ENCODE results near the gene LRG1. TPM values are rescaled to one million over a fixed set of nuclear protein-coding genes. Genes with fewer than 3 reads are reported as not detected.
"Not testable (repeated sequence)": the region's sequence is repeated elsewhere in the genome, so short reads cannot be mapped to it uniquely, and the experiment has no call there.

Gene LRG1
- total and polyA plus RNA-seq, 2 donors: 0.52 to 2.1 TPM

DNA sequence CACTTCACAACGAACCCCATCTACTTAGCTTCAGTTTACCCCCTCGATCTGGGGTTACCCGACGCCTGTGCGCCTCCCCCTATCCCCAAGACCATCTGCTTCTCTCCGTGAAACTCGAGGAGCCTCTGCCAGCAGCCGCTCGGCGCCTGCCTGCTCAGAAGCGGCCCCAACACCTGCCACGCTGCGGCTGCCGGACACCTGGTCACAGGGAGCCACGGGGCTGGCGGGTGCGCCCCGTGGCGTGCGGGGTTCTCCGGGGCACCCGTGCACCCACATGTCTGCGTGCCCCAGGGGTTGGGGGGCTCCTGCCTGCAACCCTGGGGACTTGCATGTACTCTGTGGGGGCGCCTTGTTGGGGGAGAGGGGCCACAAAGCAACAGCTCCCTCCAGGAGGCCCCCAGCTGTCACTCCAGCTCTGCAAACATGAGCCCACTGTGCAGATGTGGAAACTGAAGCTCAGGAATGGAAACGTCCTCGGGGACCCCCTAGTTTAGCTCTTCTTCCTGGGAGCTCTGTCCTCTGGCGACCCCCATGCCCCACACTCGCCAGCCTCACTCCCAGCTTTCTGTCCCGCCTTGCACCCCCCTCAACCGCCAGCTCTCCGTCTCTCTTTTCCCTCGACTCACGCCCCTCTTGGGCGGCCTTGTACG, 26.7 kb upstream of the LRG1 start:
- WGBS: 90% methylated on average over 35 of the region's 35 CpGs
- DNase-seq (ENCODE audit: low read depth in 6 of 9, low spot score in 9 of 9): no peak
- H3K27ac ChIP-seq (ENCODE audit: low read depth in 1 of 2, low read length in 1 of 2): no peak overlapping the region

GRCh38 chr19:4563562-4563961, 23.7 kb upstream of the LRG1 start:
- not testable (repeated sequence) for DNase-seq (ENCODE audit: low read depth in 6 of 9, low spot score in 9 of 9); H3K27ac ChIP-seq (ENCODE audit: low read depth in 1 of 2, low read length in 1 of 2); H3K9me3 ChIP-seq (ENCODE audit: control insufficient read depth in 2 of 2, insufficient read depth in 1 of 2, low read length in 1 of 2); H3K27me3 ChIP-seq (ENCODE audit: control insufficient read depth in 2 of 2, insufficient read depth in 1 of 2, low read length in 1 of 2); H3K4me3 ChIP-seq (ENCODE audit: low read length in 2 of 2); H3K36me3 ChIP-seq (ENCODE audit: control insufficient read depth in 2 of 2, insufficient read depth in 2 of 2, low read length in 1 of 2); H3K4me1 ChIP-seq (ENCODE audit: control insufficient read depth in 2 of 2, insufficient read depth in 2 of 2, low read length in 2 of 2)
- 26% methylated on average over 5 of the region's 5 CpGs for WGBS

More for the DNA sequence above, 26.7 kb upstream of the LRG1 start:
- Histone ChIP-seq H3K27me3 (ENCODE audit: control insufficient read depth in 2 of 2, insufficient read depth in 1 of 2, low read length in 1 of 2) (no peaks in the 10 kb centered on the region), H3K9me3 (ENCODE audit: control insufficient read depth in 2 of 2, insufficient read depth in 1 of 2, low read length in 1 of 2) (no peaks in the 10 kb centered on the region), H3K36me3 (ENCODE audit: control insufficient read depth in 2 of 2, insufficient read depth in 2 of 2, low read length in 1 of 2) (no peaks in the 10 kb centered on the region), H3K4me3 (ENCODE audit: low read length in 2 of 2) (no peak overlapping the region), H3K4me1 (ENCODE audit: control insufficient read depth in 2 of 2, insufficient read depth in 2 of 2, low read length in 2 of 2) (peaks cover 0 to 5% of the 10 kb centered on the region in 2 donors)

- 39% methylated on average over 7 of the region's 7 CpGs for WGBS
- not testable (repeated sequence) for H3K4me3 ChIP-seq (ENCODE audit: low read length in 2 of 2); H3K27me3 ChIP-seq (ENCODE audit: control insufficient read depth in 2 of 2, insufficient read depth in 1 of 2, low read length in 1 of 2); H3K9me3 ChIP-seq (ENCODE audit: control insufficient read depth in 2 of 2, insufficient read depth in 1 of 2, low read length in 1 of 2); H3K27ac ChIP-seq (ENCODE audit: low read depth in 1 of 2, low read length in 1 of 2); DNase-seq (ENCODE audit: low read depth in 6 of 9, low spot score in 9 of 9); H3K36me3 ChIP-seq (ENCODE audit: control insufficient read depth in 2 of 2, insufficient read depth in 2 of 2, low read length in 1 of 2); H3K4me1 ChIP-seq (ENCODE audit: control insufficient read depth in 2 of 2, insufficient read depth in 2 of 2, low read length in 2 of 2)
Observed at GRCh38 chr19:4562085-4562484, 22.2 kb upstream of the LRG1 start.

- 42% methylated on average over 13 of the region's 13 CpGs for WGBS
- no peak within 1 kb of the TSS for H3K4me3 ChIP-seq (ENCODE audit: low read length in 2 of 2)
- no peak for DNase-seq (ENCODE audit: low read depth in 6 of 9, low spot score in 9 of 9)
- no peaks in the 10 kb centered on the region for H3K9me3 ChIP-seq (ENCODE audit: control insufficient read depth in 2 of 2, insufficient read depth in 1 of 2, low read length in 1 of 2)
- H3K27ac ChIP-seq (ENCODE audit: low read depth in 1 of 2, low read length in 1 of 2): no peak within 1 kb of the TSS
- H3K27me3 ChIP-seq (ENCODE audit: control insufficient read depth in 2 of 2, insufficient read depth in 1 of 2, low read length in 1 of 2): no peaks in the 10 kb centered on the region
- H3K4me1 ChIP-seq (ENCODE audit: control insufficient read depth in 2 of 2, insufficient read depth in 2 of 2, low read length in 2 of 2): no peaks in the 10 kb centered on the region
- no peaks in the 10 kb centered on the region for H3K36me3 ChIP-seq (ENCODE audit: control insufficient read depth in 2 of 2, insufficient read depth in 2 of 2, low read length in 1 of 2)
Observed at GRCh38 chr19:4559569-4559968, 19.7 kb upstream of the LRG1 start, which contains the start of gene SEMA6B. SEMA6B (minus strand) TSS chr19:4559684; CDS start chr19:4558457, 1,227 bp downstream.

- DNase-seq (ENCODE audit: low read depth in 6 of 9, low spot score in 9 of 9): peak in 1 of 9 donors; percentile 27
Observed at GRCh38 chr19:4557971-4558941, 18.4 kb upstream of the LRG1 start.

GRCh38 chr19:4557144-4557970, 17.5 kb upstream of the LRG1 start:
- DNase-seq (ENCODE audit: low read depth in 6 of 9, low spot score in 9 of 9): no peak
- no peak overlapping the region for H3K4me3 ChIP-seq (ENCODE audit: low read length in 2 of 2)
- H3K9me3 ChIP-seq (ENCODE audit: control insufficient read depth in 2 of 2, insufficient read depth in 1 of 2, low read length in 1 of 2): no peaks in the 10 kb centered on the region
- no peak overlapping the region for H3K27ac ChIP-seq (ENCODE audit: low read depth in 1 of 2, low read length in 1 of 2)
- no peaks in the 10 kb centered on the region for H3K36me3 ChIP-seq (ENCODE audit: control insufficient read depth in 2 of 2, insufficient read depth in 2 of 2, low read length in 1 of 2)
- no peaks in the 10 kb centered on the region for H3K27me3 ChIP-seq (ENCODE audit: control insufficient read depth in 2 of 2, insufficient read depth in 1 of 2, low read length in 1 of 2)
- no peaks in the 10 kb centered on the region for H3K4me1 ChIP-seq (ENCODE audit: control insufficient read depth in 2 of 2, insufficient read depth in 2 of 2, low read length in 2 of 2)
- 89% methylated on average over 33 of the region's 33 CpGs for WGBS

More at GRCh38 chr19:4557971-4558941, 18.4 kb upstream of the LRG1 start:
- Histone ChIP-seq H3K27me3 (ENCODE audit: control insufficient read depth in 2 of 2, insufficient read depth in 1 of 2, low read length in 1 of 2) (no peaks in the 10 kb centered on the region), H3K4me3 (ENCODE audit: low read length in 2 of 2) (no peak overlapping the region), H3K36me3 (ENCODE audit: control insufficient read depth in 2 of 2, insufficient read depth in 2 of 2, low read length in 1 of 2) (no peaks in the 10 kb centered on the region), H3K9me3 (ENCODE audit: control insufficient read depth in 2 of 2, insufficient read depth in 1 of 2, low read length in 1 of 2) (no peaks in the 10 kb centered on the region), H3K27ac (ENCODE audit: low read depth in 1 of 2, low read length in 1 of 2) (no peak overlapping the region), H3K4me1 (ENCODE audit: control insufficient read depth in 2 of 2, insufficient read depth in 2 of 2, low read length in 2 of 2) (no peaks in the 10 kb centered on the region)
- 39% methylated on average over 44 of the region's 44 CpGs for WGBS

DNA sequence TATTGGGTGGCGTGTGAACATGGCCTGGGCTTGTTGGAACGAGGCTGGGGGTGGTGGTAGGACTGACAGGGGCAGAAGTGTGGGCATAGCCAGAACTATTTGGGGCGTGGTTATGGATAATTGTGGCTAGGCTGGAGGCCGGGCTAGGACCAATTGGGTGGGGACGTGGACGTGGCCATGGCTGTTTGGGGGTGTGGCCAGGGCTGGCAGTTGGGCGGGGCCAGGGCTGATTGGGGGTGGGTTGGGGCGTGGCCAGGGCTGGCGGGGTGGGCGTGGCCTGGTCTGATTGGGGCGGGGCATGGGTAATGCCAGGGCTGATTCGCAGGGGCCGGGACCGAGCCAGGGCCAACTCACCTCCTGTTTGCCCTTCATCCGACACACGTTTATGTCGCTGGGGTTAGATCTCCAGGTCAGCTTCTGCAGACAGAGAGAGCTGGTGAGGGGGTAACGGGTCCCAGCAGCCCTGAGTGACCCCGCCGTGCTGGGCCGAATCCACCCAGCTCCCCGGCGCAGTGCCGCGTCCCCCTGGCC, 16.8 kb upstream of the LRG1 start:
- DNase-seq (ENCODE audit: low read depth in 6 of 9, low spot score in 9 of 9): no peak

DNA sequence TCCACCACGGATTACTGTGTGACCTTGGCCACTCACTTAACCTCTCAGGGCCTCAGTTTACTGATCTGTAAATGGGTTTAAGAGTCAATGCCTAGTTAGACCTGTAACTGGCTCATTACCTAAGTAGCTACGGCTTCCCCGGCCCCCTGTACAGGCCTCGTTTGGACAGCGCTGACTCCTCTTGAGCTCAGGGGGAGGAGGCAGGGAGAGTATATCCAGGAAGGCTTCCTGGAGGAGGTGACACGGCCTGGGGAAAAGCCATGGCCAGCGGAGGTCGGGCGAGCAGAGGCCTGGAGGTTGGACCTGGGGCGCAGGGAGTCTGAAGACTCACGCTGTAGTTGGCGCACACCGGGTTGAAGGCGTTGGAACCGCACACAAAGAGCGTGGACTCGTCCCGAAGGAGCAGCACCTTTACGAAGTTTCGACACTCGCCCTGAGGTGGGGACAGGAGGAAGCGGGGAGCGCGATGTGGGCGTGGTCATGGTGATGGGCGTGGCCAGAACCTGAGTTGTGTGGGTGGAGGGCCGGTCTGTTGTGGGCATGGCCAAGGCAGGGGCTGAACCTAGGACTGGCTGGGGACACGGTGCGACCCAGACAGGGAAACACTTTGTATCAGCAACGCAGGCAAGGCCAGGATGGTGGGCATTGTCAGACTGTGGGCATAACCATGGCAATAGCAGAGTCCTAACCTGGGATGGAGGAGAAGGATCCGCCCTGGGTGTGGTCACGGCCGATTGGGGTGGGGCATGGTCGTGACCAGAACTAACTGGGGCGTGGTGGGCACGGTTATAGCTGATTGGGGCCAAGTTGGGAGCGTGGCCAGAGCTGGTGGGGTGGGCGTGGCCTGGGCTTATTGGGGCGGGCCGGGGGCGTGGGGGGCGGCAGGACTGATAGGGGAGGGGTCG, 16.1 kb upstream of the LRG1 start:
- Histone ChIP-seq H3K36me3 (ENCODE audit: control insufficient read depth in 2 of 2, insufficient read depth in 2 of 2, low read length in 1 of 2) (no peaks in the 10 kb centered on the region), H3K4me3 (ENCODE audit: low read length in 2 of 2) (no peak overlapping the region), H3K27ac (ENCODE audit: low read depth in 1 of 2, low read length in 1 of 2) (no peak overlapping the region), H3K27me3 (ENCODE audit: control insufficient read depth in 2 of 2, insufficient read depth in 1 of 2, low read length in 1 of 2) (no peaks in the 10 kb centered on the region), H3K9me3 (ENCODE audit: control insufficient read depth in 2 of 2, insufficient read depth in 1 of 2, low read length in 1 of 2) (no peaks in the 10 kb centered on the region), H3K4me1 (ENCODE audit: control insufficient read depth in 2 of 2, insufficient read depth in 2 of 2, low read length in 2 of 2) (no peaks in the 10 kb centered on the region)
- 90% methylated on average over 43 of the region's 43 CpGs for WGBS
- DNase-seq (ENCODE audit: low read depth in 6 of 9, low spot score in 9 of 9): no peak

More for the DNA sequence above, 16.8 kb upstream of the LRG1 start:
- Histone ChIP-seq H3K9me3 (ENCODE audit: control insufficient read depth in 2 of 2, insufficient read depth in 1 of 2, low read length in 1 of 2) (no peaks in the 10 kb centered on the region), H3K27me3 (ENCODE audit: control insufficient read depth in 2 of 2, insufficient read depth in 1 of 2, low read length in 1 of 2) (no peaks in the 10 kb centered on the region), H3K4me3 (ENCODE audit: low read length in 2 of 2) (no peak overlapping the region), H3K4me1 (ENCODE audit: control insufficient read depth in 2 of 2, insufficient read depth in 2 of 2, low read length in 2 of 2) (no peaks in the 10 kb centered on the region), H3K27ac (ENCODE audit: low read depth in 1 of 2, low read length in 1 of 2) (no peak overlapping the region), H3K36me3 (ENCODE audit: control insufficient read depth in 2 of 2, insufficient read depth in 2 of 2, low read length in 1 of 2) (no peaks in the 10 kb centered on the region)
- WGBS: 88% methylated on average over 25 of the region's 25 CpGs
